Breast epithelium (tissue), 4 donors: ENCODE results near the gene HMOX2. TPM values are rescaled to one million over a fixed set of nuclear protein-coding genes. Genes with fewer than 3 reads are reported as not detected.
A peak's percentile ranks its signal among the peaks of the same experiment; 100 is the strongest.

Experiments
- DNase-seq, 2 donors: peaks; one replicate each; pipeline ENCODE4 v3.0.0-alpha.2; 2019; ENCODE audit warnings: low spot score in 2 of 2
- H3K27ac ChIP-seq, 2 donors: fragments of 200-600 bp; sonication (generic) in 1 of 2; one replicate each; pipeline ENCODE4 v1.5.1; 2016 to 2019; ENCODE audit warnings: mild to moderate bottlenecking in 1 of 2
- H3K27me3 ChIP-seq, 2 donors: fragments of 200-600 bp; sonication (generic) in 1 of 2; one replicate each; pipeline versions ENCODE4 v1.5.1 to v1.6.0; 2017 to 2019; ENCODE audit warnings: control low read depth in 1 of 2, mild to moderate bottlenecking in 1 of 2
- H3K36me3 ChIP-seq: fragments of 200-600 bp; one replicate; pipeline ENCODE4 v1.5.1; 2019
- H3K4me1 ChIP-seq, 2 donors: fragments of 200-600 bp; sonication (generic); one replicate each; pipeline ENCODE4 v1.5.1; 2016 to 2019; ENCODE audit warnings: control low read depth in 1 of 2
- H3K4me3 ChIP-seq, 3 donors: fragments of 200-600 bp; sonication (generic); 1 replicate in 2 of 3; 2 replicates in 1 of 3; pipeline ENCODE4 v1.5.1; 2016 to 2019; ENCODE audit warnings: mild to moderate bottlenecking in 3 of 3, moderate library complexity in 2 of 3
- H3K9me3 ChIP-seq, 2 donors: fragments of 200-600 bp; sonication (generic) in 1 of 2; one replicate each; pipeline ENCODE4 v1.5.1; 2016 to 2019; ENCODE audit warnings: control low read depth in 1 of 2
- POLR2A ChIP-seq: fragments of 450-650 bp; IDR thresholded peaks from one replicate; pipeline ENCODE4 v1.6.1; 2016; ENCODE audit warnings: antibody characterized with exemption, mild to moderate bottlenecking, moderate library complexity
- POLR2AphosphoS5 ChIP-seq, 3 donors: sonication (generic); formaldehyde crosslinking; IDR thresholded peaks; one replicate each; pipeline ENCODE4 v1.6.1; 2017; ENCODE audit warnings: antibody characterized with exemption in 3 of 3
- intact Hi-C: fragments of 100-400 bp; cut with DNase I; formaldehyde crosslinking; loops from one replicate; pipeline ENCODE4 v1.15.1; 2023; ENCODE audit warnings: low total_unique reads
- total RNA-seq, 3 donors: library from RNA; depleted of rRNA; stranded (reverse); fragments of >200 nt; gene quantifications; one replicate each; pipeline ENCODE4 v1.1.0, GENCODE V29; 2016
- TF ChIP-seq, protein P1 (sequence below), 3 donors: fragments of 450-650 bp; IDR thresholded peaks; one replicate each; pipeline ENCODE4 v1.5.1; 2016 to 2017; ENCODE audit warnings: antibody characterized with exemption in 3 of 3, mild to moderate bottlenecking in 3 of 3, moderate library complexity in 3 of 3

HMOX2 gene
- total RNA-seq, 3 donors from 2014 or later, result 53.6 to 87.7 (median 65.9) TPM

DNA sequence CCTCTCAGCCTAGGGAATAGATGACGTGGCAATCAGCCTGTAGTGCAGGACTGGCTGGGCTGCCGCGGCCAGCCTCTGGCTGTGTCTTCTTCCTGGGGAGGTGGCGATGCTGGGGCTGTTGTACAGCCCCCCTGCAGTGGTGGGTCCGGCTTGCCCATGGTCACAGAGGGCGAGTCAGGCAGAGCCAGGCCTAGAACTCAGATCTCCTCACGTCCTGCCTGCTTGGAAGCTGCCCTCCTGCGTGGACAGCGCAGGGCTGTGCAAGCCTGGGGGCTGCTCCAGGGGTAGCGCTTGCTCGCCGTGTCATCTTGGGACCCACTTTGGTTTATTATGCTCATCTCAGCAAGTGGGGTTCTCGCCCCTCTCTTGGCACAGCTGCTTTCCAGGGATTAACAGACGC is 21.1 kb upstream of the HMOX2 start:
- Histone ChIP-seq H3K4me3 (no peak overlapping the region), H3K27me3 (no peaks in the 10 kb centered on the region), H3K4me1 (no peaks in the 10 kb centered on the region), H3K27ac (no peak overlapping the region), H3K36me3 (peaks cover 14% of the 10 kb centered on the region), H3K9me3 (no peaks in the 10 kb centered on the region)
- TF ChIP-seq POLR2A (no peak), POLR2AphosphoS5 (IDR thresholded peaks at IDR 0.05) (no peak)
- TF ChIP-seq, protein P1, sequence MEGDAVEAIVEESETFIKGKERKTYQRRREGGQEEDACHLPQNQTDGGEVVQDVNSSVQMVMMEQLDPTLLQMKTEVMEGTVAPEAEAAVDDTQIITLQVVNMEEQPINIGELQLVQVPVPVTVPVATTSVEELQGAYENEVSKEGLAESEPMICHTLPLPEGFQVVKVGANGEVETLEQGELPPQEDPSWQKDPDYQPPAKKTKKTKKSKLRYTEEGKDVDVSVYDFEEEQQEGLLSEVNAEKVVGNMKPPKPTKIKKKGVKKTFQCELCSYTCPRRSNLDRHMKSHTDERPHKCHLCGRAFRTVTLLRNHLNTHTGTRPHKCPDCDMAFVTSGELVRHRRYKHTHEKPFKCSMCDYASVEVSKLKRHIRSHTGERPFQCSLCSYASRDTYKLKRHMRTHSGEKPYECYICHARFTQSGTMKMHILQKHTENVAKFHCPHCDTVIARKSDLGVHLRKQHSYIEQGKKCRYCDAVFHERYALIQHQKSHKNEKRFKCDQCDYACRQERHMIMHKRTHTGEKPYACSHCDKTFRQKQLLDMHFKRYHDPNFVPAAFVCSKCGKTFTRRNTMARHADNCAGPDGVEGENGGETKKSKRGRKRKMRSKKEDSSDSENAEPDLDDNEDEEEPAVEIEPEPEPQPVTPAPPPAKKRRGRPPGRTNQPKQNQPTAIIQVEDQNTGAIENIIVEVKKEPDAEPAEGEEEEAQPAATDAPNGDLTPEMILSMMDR (IDR thresholded peaks at IDR 0.05), result no peak
- intact Hi-C loops, result no loop called here
- no peak for DNase-seq

DNA sequence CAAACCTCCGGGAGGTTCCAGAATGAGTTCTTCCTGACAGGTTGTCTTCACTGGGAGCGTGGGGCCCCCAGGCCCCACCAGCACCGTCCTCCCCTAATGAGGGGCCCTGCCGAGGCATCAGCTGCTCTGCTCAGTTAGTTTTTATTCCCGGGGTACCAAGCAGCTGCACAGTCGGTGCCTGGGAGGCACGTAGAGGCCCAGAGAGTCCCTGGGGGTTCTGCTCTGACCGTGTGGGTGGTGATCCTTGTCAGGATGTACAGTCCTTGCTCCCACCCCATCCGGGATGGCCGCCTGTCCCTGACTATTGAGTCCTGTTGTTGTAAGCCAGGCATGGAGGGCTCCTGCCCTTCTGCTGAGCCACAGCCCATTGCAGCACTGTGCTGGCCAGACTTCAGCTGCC is 20.2 kb upstream of the HMOX2 start:
- TF ChIP-seq POLR2A (no peak), POLR2AphosphoS5 (IDR thresholded peaks at IDR 0.05) (no peak)
- TF ChIP-seq, protein P1 (IDR thresholded peaks at IDR 0.05), result no peak

GRCh38 chr16:4460936-4461249 is 15.3 kb upstream of the HMOX2 start:
- no peak for DNase-seq
- no peaks in the 10 kb centered on the region for H3K4me1 ChIP-seq
- no peak overlapping the region for H3K4me3 ChIP-seq
- H3K27me3 ChIP-seq, result no peaks in the 10 kb centered on the region
- intact Hi-C loops, result no loop called here
- peak overlapping the region in 1 of 2 donors; percentile 38 for H3K27ac ChIP-seq
- peaks cover 13% of the 10 kb centered on the region for H3K36me3 ChIP-seq
- TF ChIP-seq POLR2A, result no peak
- H3K9me3 ChIP-seq, result no peaks in the 10 kb centered on the region

More for the DNA sequence above, 20.2 kb upstream of the HMOX2 start:
- Histone ChIP-seq H3K36me3 (peaks cover 14% of the 10 kb centered on the region), H3K27ac (no peak overlapping the region), H3K9me3 (no peaks in the 10 kb centered on the region), H3K27me3 (no peaks in the 10 kb centered on the region), H3K4me1 (no peaks in the 10 kb centered on the region), H3K4me3 (no peak overlapping the region)
- DNase-seq, result no peak
- intact Hi-C loops, result no loop called here

- H3K4me3 ChIP-seq, result no peak overlapping the region
- peaks cover 8% of the 10 kb centered on the region for H3K36me3 ChIP-seq
- H3K27ac ChIP-seq, result peak overlapping the region; percentile 17 to 38
- no peaks in the 10 kb centered on the region for H3K4me1 ChIP-seq
- no peaks in the 10 kb centered on the region for H3K9me3 ChIP-seq
- no peak for TF ChIP-seq POLR2AphosphoS5 (IDR thresholded peaks at IDR 0.05)
- TF ChIP-seq, protein P1 (IDR thresholded peaks at IDR 0.05), result no peak
- no peak for TF ChIP-seq POLR2A
- intact Hi-C loops, result no loop called here
- DNase-seq, result no peak
- no peaks in the 10 kb centered on the region for H3K27me3 ChIP-seq
These were observed 14.7 kb upstream of the HMOX2 start for GRCh38 chr16:4461250-4462085.

- DNase-seq, result no peak
- Histone ChIP-seq H3K36me3 (peaks cover 4% of the 10 kb centered on the region), H3K9me3 (no peaks in the 10 kb centered on the region), H3K27ac (peak overlapping the region in 1 of 2 donors; percentile 25), H3K4me1 (no peaks in the 10 kb centered on the region), H3K4me3 (no peak overlapping the region), H3K27me3 (no peaks in the 10 kb centered on the region)
- intact Hi-C loops, result no loop called here
- TF ChIP-seq POLR2A (no peak), POLR2AphosphoS5 (IDR thresholded peaks at IDR 0.05) (no peak)
- TF ChIP-seq, protein P1 (IDR thresholded peaks at IDR 0.05), result no peak
These were observed 12.6 kb upstream of the HMOX2 start for GRCh38 chr16:4463522-4464163.
